HK-2 (cell line): ENCODE measurements around the gene BFAR.
"Not testable (repeated sequence)": the region's sequence is repeated elsewhere in the genome, so short reads cannot be mapped to it uniquely, and the experiment has no call there.

ENCODE experiments used
- DNase-seq: peaks from one replicate; pipeline ENCODE4 v3.0.0-alpha.2; 2018; ENCODE audit not compliant: unreplicated experiment

BFAR gene

GRCh38 chr16:14685870-14686793, 53.4 kb downstream of the BFAR start:
- DNase-seq = not testable (repeated sequence)

DNA sequence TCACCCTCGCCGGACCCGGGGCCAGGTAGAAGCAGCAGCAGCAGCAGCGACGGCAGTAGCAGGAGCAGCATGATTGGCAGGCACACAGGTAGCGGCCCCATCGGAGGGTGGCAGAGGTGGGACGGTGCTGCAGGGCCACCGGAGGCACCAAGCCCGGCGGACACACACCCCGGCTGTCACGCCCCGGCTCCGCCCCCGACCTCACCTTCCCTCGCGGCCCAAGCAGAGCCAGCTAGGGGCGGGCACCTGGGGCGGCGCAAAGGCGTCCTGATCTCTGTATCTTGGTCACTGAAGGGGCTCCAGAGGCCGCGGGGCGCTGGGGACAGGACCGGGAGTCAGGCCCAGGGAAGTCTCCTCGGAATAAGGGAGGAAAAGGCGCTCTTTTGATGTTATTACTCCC, 61.4 kb downstream of the BFAR start, which contains the start of gene PLA2G10:
Gene PLA2G10 (minus strand): TSS at position 180 of the 400 bp plus-strand sequence. CDS start 79 bp downstream, at position 101.
- not testable (repeated sequence) for DNase-seq

GRCh38 chr16:14701859-14702258, 69.1 kb downstream of the BFAR start:
- DNase-seq = not testable (repeated sequence)

DNA sequence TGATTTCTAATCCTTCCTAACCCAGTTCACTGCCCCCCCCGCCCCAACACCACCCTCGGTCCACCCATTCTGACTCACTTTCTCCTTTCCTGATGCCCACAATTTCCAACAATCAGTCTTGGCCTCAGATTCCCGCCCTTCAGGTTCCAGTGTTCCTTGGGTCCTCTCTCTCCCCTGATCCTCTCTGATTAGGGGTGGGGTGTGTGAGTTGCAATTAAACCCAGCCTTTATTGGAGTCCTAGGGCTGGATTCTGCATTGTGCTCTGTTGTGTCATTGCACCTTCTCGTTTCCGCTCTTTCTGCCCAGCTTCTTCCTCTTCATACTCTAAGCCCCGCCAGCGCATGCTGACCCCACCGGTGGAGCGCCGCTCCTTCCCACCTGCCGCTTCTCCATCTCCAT, 69.9 kb downstream of the BFAR start:
- DNase-seq = not testable (repeated sequence)

DNA sequence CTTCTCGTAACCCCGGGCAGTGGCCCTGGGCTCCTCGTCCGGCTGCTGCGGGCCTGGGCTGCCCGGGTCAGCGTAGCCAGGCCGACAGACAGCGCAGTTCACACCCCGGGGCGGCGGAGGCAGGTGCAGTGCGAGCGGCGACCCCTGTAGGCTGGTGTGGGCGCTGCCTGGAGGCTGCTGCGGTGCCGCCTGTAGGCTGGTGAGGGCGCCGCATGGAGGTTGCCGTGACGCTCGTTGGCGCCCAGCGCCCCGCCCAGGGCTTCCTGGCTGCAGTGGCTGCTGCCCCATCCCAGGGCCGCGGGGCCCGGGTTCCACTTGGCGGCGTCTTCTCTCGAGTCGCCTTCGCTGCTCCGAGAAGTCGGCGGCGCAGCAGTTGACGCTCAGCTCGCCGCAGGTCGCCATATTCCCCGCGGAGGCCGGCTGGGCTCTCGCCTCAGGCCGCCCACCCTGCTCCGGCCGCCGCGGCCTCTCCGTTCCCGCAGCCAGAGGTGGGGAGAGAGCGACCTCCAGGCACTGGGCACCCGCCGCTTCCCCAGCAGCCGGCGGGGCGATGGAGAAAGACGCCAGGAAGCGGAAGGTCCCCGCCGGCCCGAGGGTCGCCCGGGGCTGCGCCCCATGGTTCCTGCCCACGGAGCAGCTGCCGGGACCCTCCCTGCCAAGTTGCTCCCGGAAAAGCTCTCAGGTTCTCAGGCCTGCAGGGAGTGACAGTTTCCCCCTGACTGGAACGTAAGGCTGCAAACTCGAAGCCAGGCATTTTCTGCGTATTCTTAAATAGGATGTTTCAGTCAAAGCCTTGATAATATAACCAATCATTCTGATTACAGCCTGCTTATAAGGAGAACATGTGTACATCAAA, 70.6 kb downstream of the BFAR start, which contains the start of gene NPIPA3:
Gene NPIPA3 (plus strand): TSS at position 256 of the 856 bp plus-strand sequence. CDS start 5,533 bp downstream, outside the sequence.
- not testable (repeated sequence) for DNase-seq
